OCI-M1 (cell line): Measurements from ENCODE around the gene FNTB.
"Not testable (repeated sequence)": the region's sequence is repeated elsewhere in the genome, so short reads cannot be mapped to it uniquely, and the experiment has no call there.

ENCODE experiments used
- DNase-seq: peaks from one replicate; lab custom pipeline; 2025; lab: John Stamatoyannopoulos, UW

Gene FNTB

GRCh38 chr14:65019944-65020566 lies 33.4 kb downstream of the FNTB start:
- DNase-seq, result peak; percentile 91

GRCh38 chr14:65024957-65025356 lies 38.3 kb downstream of the FNTB start:
- DNase-seq, result no peak

GRCh38 chr14:65025818-65026217 lies 39.1 kb downstream of the FNTB start:
- no peak for DNase-seq

GRCh38 chr14:65026526-65026925 lies 39.8 kb downstream of the FNTB start:
- no peak for DNase-seq

GRCh38 chr14:65027127-65027799 lies 40.6 kb downstream of the FNTB start:
- no peak for DNase-seq

GRCh38 chr14:65028937-65029336 lies 42.2 kb downstream of the FNTB start:
- no peak for DNase-seq

GRCh38 chr14:65031321-65031720 lies 44.6 kb downstream of the FNTB start:
- not testable (repeated sequence) for DNase-seq

- DNase-seq, result no peak
Measured at GRCh38 chr14:65032319-65032718, 45.6 kb downstream of the FNTB start.

- no peak for DNase-seq
Measured at GRCh38 chr14:65033181-65033580, 46.5 kb downstream of the FNTB start.

GRCh38 chr14:65034021-65034420 lies 47.3 kb downstream of the FNTB start:
- no peak for DNase-seq

- DNase-seq, result no peak
Measured at GRCh38 chr14:65035049-65035448, 48.4 kb downstream of the FNTB start.

GRCh38 chr14:65038966-65039365 lies 52.3 kb downstream of the FNTB start:
- DNase-seq, result no peak

GRCh38 chr14:65040666-65041433 lies 54.2 kb downstream of the FNTB start:
- DNase-seq, result peak; percentile 4

GRCh38 chr14:65041434-65041915 lies 54.8 kb downstream of the FNTB start:
- no peak for DNase-seq

- peak; percentile 89 for DNase-seq
Measured at GRCh38 chr14:65042296-65042695, 55.6 kb downstream of the FNTB start.

GRCh38 chr14:65042731-65043372 lies 56.2 kb downstream of the FNTB start:
- peak; percentile 97 for DNase-seq

GRCh38 chr14:65043893-65044595 lies 57.3 kb downstream of the FNTB start:
- DNase-seq, result peak; percentile 50

GRCh38 chr14:65044596-65044959 lies 57.9 kb downstream of the FNTB start:
- DNase-seq, result peak; percentile 94

- DNase-seq, result peak; percentile 56
Measured at GRCh38 chr14:65045006-65045405, 58.3 kb downstream of the FNTB start.

GRCh38 chr14:65045709-65046108 lies 59.0 kb downstream of the FNTB start:
- no peak for DNase-seq

- no peak for DNase-seq
Measured at GRCh38 chr14:65052832-65053231, 66.1 kb downstream of the FNTB start.

GRCh38 chr14:65053466-65053865 lies 66.8 kb downstream of the FNTB start:
- DNase-seq, result no peak
